PFSK-1 (cell line): Measurements from ENCODE around the gene CFAP299.

Experiments
- FOXP2 ChIP-seq: optimal IDR thresholded peaks from 2 replicates; pipeline ENCODE3; 2011; ENCODE audit warnings: borderline replicate concordance, control low read depth, inconsistent platforms; ENCODE audit not compliant: insufficient read depth; ENCODE audit errors: extremely low read length, extremely low read depth
- POLR2AphosphoS5 ChIP-seq: IDR thresholded peaks from 2 replicates; pipeline ENCODE4 v1.6.1; 2012; ENCODE audit warnings: low read depth, mild to moderate bottlenecking, control low read depth, low read length, moderate library complexity
- REST ChIP-seq, 2 experiments: IDR thresholded peaks; 2 replicates each; pipeline versions ENCODE4 v1.6.1 to v1.8.0; 2011 to 2012; ENCODE audit warnings: low read depth in 2 of 2, low read length in 2 of 2, control low read depth in 1 of 2, inconsistent platforms in 1 of 2, mild to moderate bottlenecking in 1 of 2, moderate library complexity in 1 of 2; ENCODE audit not compliant: insufficient read depth in 1 of 2
- SIN3A ChIP-seq: IDR thresholded peaks from 2 replicates; pipeline ENCODE4 v1.6.1; 2012; ENCODE audit warnings: mild to moderate bottlenecking, low read length, moderate library complexity, borderline replicate concordance; ENCODE audit not compliant: insufficient read depth
- TAF1 ChIP-seq: IDR thresholded peaks from 2 replicates; pipeline ENCODE4 v1.6.1; 2012; ENCODE audit warnings: low read length, control low read depth, borderline replicate concordance; ENCODE audit not compliant: insufficient read depth

Gene CFAP299

GRCh38 chr4:80967346-80967745 lies 631.8 kb downstream of the CFAP299 start:
- TF ChIP-seq TAF1 (no peak), REST (IDR thresholded peaks at IDR 0.05; ENCODE audit: insufficient read depth in 1 of 2, low read depth in 2 of 2, low read length in 2 of 2) (no peak), FOXP2 (no peak), POLR2AphosphoS5 (no peak)

- no peak for TF ChIP-seq FOXP2
- TF ChIP-seq POLR2AphosphoS5: no peak
- TF ChIP-seq SIN3A: no peak
- no peak for TF ChIP-seq REST (IDR thresholded peaks at IDR 0.05; ENCODE audit: insufficient read depth in 1 of 2, low read depth in 2 of 2, low read length in 2 of 2)
- TF ChIP-seq TAF1: no peak
Measured at GRCh38 chr4:80980239-80980638, 644.7 kb downstream of the CFAP299 start.

DNA sequence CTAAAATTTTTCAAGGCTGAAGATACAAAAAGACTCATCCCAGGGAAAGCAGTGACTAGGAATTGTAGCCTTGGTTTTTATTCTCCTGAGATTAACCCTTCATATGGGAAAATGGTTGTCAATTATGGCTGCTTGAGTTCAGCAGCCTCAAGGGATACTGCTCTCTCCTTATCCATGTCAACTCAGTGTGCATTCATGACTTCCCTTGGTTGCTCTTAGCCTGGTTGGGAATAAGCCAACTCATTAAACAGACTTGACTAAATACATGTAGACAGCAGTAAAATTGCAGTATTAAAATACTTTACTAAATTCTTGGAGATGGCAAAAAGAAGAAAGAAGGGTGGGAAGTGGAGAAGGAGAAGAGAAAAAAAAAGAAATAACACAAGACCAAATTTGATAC lies 650.5 kb downstream of the CFAP299 start:
- no peak for TF ChIP-seq POLR2AphosphoS5
- no peak for TF ChIP-seq SIN3A
- TF ChIP-seq TAF1: no peak
- no peak for TF ChIP-seq REST (IDR thresholded peaks at IDR 0.05; ENCODE audit: insufficient read depth in 1 of 2, low read depth in 2 of 2, low read length in 2 of 2)
- no peak for TF ChIP-seq FOXP2

GRCh38 chr4:80989921-80990544 lies 654.5 kb downstream of the CFAP299 start:
- TF ChIP-seq SIN3A (no peak), FOXP2 (no peak), POLR2AphosphoS5 (no peak), REST (IDR thresholded peaks at IDR 0.05; ENCODE audit: insufficient read depth in 1 of 2, low read depth in 2 of 2, low read length in 2 of 2) (no peak), TAF1 (no peak)

GRCh38 chr4:80990851-80991250 lies 655.3 kb downstream of the CFAP299 start:
- TF ChIP-seq REST (IDR thresholded peaks at IDR 0.05; ENCODE audit: insufficient read depth in 1 of 2, low read depth in 2 of 2, low read length in 2 of 2) (no peak), SIN3A (no peak), TAF1 (no peak), FOXP2 (no peak), POLR2AphosphoS5 (no peak)
